ENCODE data around the gene CNOT8.

CNOT8 gene

DNA sequence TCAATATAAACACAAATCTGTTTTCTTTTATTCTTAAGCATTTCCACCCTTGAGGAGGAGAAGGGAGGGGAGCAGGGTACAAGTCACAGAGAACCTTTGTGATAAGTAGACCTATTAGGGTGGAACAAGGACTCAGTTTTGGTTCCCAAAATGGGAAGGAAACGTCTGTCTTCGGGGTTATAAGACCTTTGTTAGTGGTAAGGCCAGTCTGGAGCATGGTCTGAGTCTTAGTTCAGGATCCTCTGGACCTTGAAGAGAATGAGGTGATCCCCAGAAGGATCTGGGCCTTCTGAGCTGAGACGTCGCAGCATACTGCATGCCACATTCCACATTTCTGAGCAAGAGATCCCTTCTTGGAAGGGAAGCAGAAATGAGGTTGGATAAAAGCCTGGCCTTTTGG is 45.3 kb upstream of the CNOT8 start:
- H3K36me3 ChIP-seq (ENCODE audit: control insufficient read depth, low read length) = peaks cover 91% of the 10 kb centered on the region
- H3K27me3 ChIP-seq (ENCODE audit: control insufficient read depth, low read length) = no peaks in the 10 kb centered on the region
- no peak overlapping the region for H3K27ac ChIP-seq (ENCODE audit: low read depth, low read length)
- H3F3A ChIP-seq (ENCODE audit: control insufficient read depth, insufficient read depth) = peaks cover 17% of the 10 kb centered on the region
- no peak overlapping the region for H3K4me3 ChIP-seq (ENCODE audit: low read length)
- H3K4me1 ChIP-seq (ENCODE audit: control insufficient read depth, low read length) = no peaks in the 10 kb centered on the region
- H4K20me1 ChIP-seq (ENCODE audit: control insufficient read depth, insufficient read depth, low read depth, low read length) = peaks cover 15% of the 10 kb centered on the region
- no peaks in the 10 kb centered on the region for H3K9me2 ChIP-seq (replicated peaks; ENCODE audit: control insufficient read depth, low read length)
- TF ChIP-seq CTCF (IDR thresholded peaks at IDR 0.05; ENCODE audit: low read depth, low read length, poor library complexity, severe bottlenecking) = no peak
- no peak for TF ChIP-seq EZH2phosphoT487 (IDR thresholded peaks at IDR 0.05; ENCODE audit: borderline replicate concordance, low read length)
- no peaks in the 10 kb centered on the region for H3K9me3 ChIP-seq (ENCODE audit: control insufficient read depth, insufficient read depth, low read length)
- no peak overlapping the region for H3K4me2 ChIP-seq (ENCODE audit: low read length)
- H3K79me2 ChIP-seq (ENCODE audit: control insufficient read depth, low read length) = peaks cover 14% of the 10 kb centered on the region

GRCh38 chr5:154813736-154814135 is 44.7 kb upstream of the CNOT8 start:
- Histone ChIP-seq H3K4me1 (ENCODE audit: control insufficient read depth, low read length) (no peaks in the 10 kb centered on the region), H3K27me3 (ENCODE audit: control insufficient read depth, low read length) (no peaks in the 10 kb centered on the region), H3K9me2 (replicated peaks; ENCODE audit: control insufficient read depth, low read length) (no peaks in the 10 kb centered on the region), H3K79me2 (ENCODE audit: control insufficient read depth, low read length) (peaks cover 13% of the 10 kb centered on the region), H3K4me3 (ENCODE audit: low read length) (no peak overlapping the region), H4K20me1 (ENCODE audit: control insufficient read depth, insufficient read depth, low read depth, low read length) (peaks cover 15% of the 10 kb centered on the region), H3K9me3 (ENCODE audit: control insufficient read depth, insufficient read depth, low read length) (no peaks in the 10 kb centered on the region), H3K4me2 (ENCODE audit: low read length) (no peak overlapping the region), H3K36me3 (ENCODE audit: control insufficient read depth, low read length) (peaks cover 91% of the 10 kb centered on the region), H3F3A (ENCODE audit: control insufficient read depth, insufficient read depth) (peaks cover 22% of the 10 kb centered on the region), H3K27ac (ENCODE audit: low read depth, low read length) (no peak overlapping the region)
- TF ChIP-seq CTCF (IDR thresholded peaks at IDR 0.05; ENCODE audit: low read depth, low read length, poor library complexity, severe bottlenecking) = no peak
- TF ChIP-seq EZH2phosphoT487 (IDR thresholded peaks at IDR 0.05; ENCODE audit: borderline replicate concordance, low read length) = no peak

DNA sequence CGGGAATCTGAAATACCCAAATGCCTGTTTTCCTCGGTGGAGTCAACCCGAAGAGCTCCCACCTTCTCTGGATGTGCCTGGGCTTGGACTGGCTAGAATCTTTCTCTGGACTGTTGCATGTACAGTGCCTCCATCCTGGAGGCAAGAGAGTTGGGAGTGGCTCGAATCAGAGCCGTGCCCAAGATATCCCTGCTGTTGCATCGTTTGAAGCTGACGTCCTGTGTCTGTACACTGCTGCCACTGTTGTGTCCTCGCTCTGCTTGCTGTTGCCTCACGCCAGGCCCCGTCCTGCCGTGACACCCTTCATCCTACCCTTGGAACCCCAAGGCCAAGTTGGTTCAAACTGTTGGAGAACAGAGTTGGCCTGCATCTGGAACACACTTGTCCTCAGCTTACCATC is 43.4 kb upstream of the CNOT8 start:
- H3K4me1 ChIP-seq (ENCODE audit: control insufficient read depth, low read length) = no peaks in the 10 kb centered on the region
- TF ChIP-seq EZH2phosphoT487 (IDR thresholded peaks at IDR 0.05; ENCODE audit: borderline replicate concordance, low read length) (no peak), CTCF (IDR thresholded peaks at IDR 0.05; ENCODE audit: low read depth, low read length, poor library complexity, severe bottlenecking) (no peak)
- peaks cover 15% of the 10 kb centered on the region for H4K20me1 ChIP-seq (ENCODE audit: control insufficient read depth, insufficient read depth, low read depth, low read length)
- no peak overlapping the region for H3K4me3 ChIP-seq (ENCODE audit: low read length)
- H3K27me3 ChIP-seq (ENCODE audit: control insufficient read depth, low read length) = no peaks in the 10 kb centered on the region
- H3K4me2 ChIP-seq (ENCODE audit: low read length) = no peak overlapping the region
- H3F3A ChIP-seq (ENCODE audit: control insufficient read depth, insufficient read depth) = peaks cover 15% of the 10 kb centered on the region
- no peak overlapping the region for H3K27ac ChIP-seq (ENCODE audit: low read depth, low read length)
- peaks cover 91% of the 10 kb centered on the region for H3K36me3 ChIP-seq (ENCODE audit: control insufficient read depth, low read length)
- H3K79me2 ChIP-seq (ENCODE audit: control insufficient read depth, low read length) = peaks cover 13% of the 10 kb centered on the region
- H3K9me3 ChIP-seq (ENCODE audit: control insufficient read depth, insufficient read depth, low read length) = no peaks in the 10 kb centered on the region
- no peaks in the 10 kb centered on the region for H3K9me2 ChIP-seq (replicated peaks; ENCODE audit: control insufficient read depth, low read length)
